ENCODE data around the gene RNF41.

GRCh38 chr12:56271031-56271430 lies 49.3 kb upstream of the RNF41 start:
- TF ChIP-seq ZNF274 (IDR thresholded peaks at IDR 0.05; ENCODE audit: low read depth, low read length) (no peak), YY1 (IDR thresholded peaks at IDR 0.05; ENCODE audit: insufficient read depth, insufficient read length) (no peak), SUZ12 (IDR thresholded peaks at IDR 0.05; ENCODE audit: extremely low read depth, insufficient read depth, insufficient read length) (no peak)
